ENCODE data around the gene MAPK1IP1L. TPM values are rescaled to one million over a fixed set of nuclear protein-coding genes. Genes with fewer than 3 reads are reported as not detected.

MAPK1IP1L gene
- total and polyA plus RNA-seq, 2 of the 13 experiments (the other 11 are each of a cell fraction or from before 2014, with no cell fraction given): 27.8 to 68.4 TPM

- TF ChIP-seq ZNF83 (CRISPR knock-in tag; IDR thresholded peaks at IDR 0.05; ENCODE audit: borderline replicate concordance) (no peak), NR1H2 (CRISPR knock-in tag; IDR thresholded peaks at IDR 0.05; ENCODE audit: borderline replicate concordance, low read depth) (no peak), IKZF5 (CRISPR knock-in tag; IDR thresholded peaks at IDR 0.05) (peak; percentile 90; the same call in 1 of the 2 replicates), IKZF1 (IDR thresholded peaks at IDR 0.05) (no peak), ARHGAP35 (CRISPR knock-in tag; IDR thresholded peaks at IDR 0.05; ENCODE audit: borderline replicate concordance) (peak; percentile 88; the same call in 1 of the 2 replicates), ZNF780A (CRISPR knock-in tag; IDR thresholded peaks at IDR 0.05) (no peak), SALL2 (CRISPR knock-in tag; IDR thresholded peaks at IDR 0.05) (peak; percentile 96), NFYB (CRISPR knock-in tag; IDR thresholded peaks at IDR 0.05) (0 out of 2 replicates have a peak, but pooled peaks have one; percentile 17), ZNF782 (CRISPR knock-in tag; IDR thresholded peaks at IDR 0.05; ENCODE audit: borderline replicate concordance) (peak; percentile 87), ZNF607 (CRISPR knock-in tag; IDR thresholded peaks at IDR 0.05; ENCODE audit: borderline replicate concordance) (peak; percentile 84; the same call in 1 of the 2 replicates), HCFC1 (IDR thresholded peaks at IDR 0.05; ENCODE audit: low read depth, low read length) (peak; percentile 56; the same call in 1 of the 2 replicates), MTF2 (CRISPR knock-in tag; IDR thresholded peaks at IDR 0.05; ENCODE audit: borderline replicate concordance) (peak; percentile 97; the same call in 1 of the 2 replicates), ZNF615 (CRISPR knock-in tag; IDR thresholded peaks at IDR 0.05; ENCODE audit: borderline replicate concordance) (0 out of 2 replicates have a peak, but pooled peaks have one; percentile 72), ZNF746 (CRISPR knock-in tag; IDR thresholded peaks at IDR 0.05) (peak; percentile 71), ZHX2 (IDR thresholded peaks at IDR 0.05; ENCODE audit: low read depth) (peak; percentile 84), ZHX2 (CRISPR knock-in tag; IDR thresholded peaks at IDR 0.05; ENCODE audit: borderline replicate concordance) (no peak), SETDB1 (CRISPR knock-in tag; IDR thresholded peaks at IDR 0.05; ENCODE audit: borderline replicate concordance) (no peak), PAF1 (CRISPR knock-in tag; IDR thresholded peaks at IDR 0.05) (no peak), IRF9 (CRISPR knock-in tag; IDR thresholded peaks at IDR 0.05; ENCODE audit: borderline replicate concordance) (peak; percentile 96; the same call in 1 of the 2 replicates), KLF12 (CRISPR knock-in tag; IDR thresholded peaks at IDR 0.05; ENCODE audit: borderline replicate concordance) (peak; percentile 81; the same call in 1 of the 2 replicates)
- TF ChIP-seq, protein P1, sequence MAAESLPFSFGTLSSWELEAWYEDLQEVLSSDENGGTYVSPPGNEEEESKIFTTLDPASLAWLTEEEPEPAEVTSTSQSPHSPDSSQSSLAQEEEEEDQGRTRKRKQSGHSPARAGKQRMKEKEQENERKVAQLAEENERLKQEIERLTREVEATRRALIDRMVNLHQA (CRISPR knock-in tag; IDR thresholded peaks at IDR 0.05): peak; percentile 24; the same call in 1 of the 2 replicates
Observed at GRCh38 chr14:55051423-55052268, at the start of gene MAPK1IP1L (continued).

Measured in HepG2 (cell line).